Keratinocyte (primary cell): ENCODE measurements around the gene UBLCP1. TPM values are rescaled to one million over a fixed set of nuclear protein-coding genes. Genes with fewer than 3 reads are reported as not detected.
A peak's percentile ranks its signal among the peaks of the same experiment; 100 is the strongest.

Experiments
- DNase-seq: peaks from one replicate; pipeline ENCODE4 v3.0.0-alpha.2; 2011; ENCODE audit warnings: low read depth, missing footprints, low spot score
- FAIRE-seq: peaks from 2 replicates; lab custom pipeline; 2011; peaks lifted over from hg19 to GRCh38; lab: Jason Lieb, UNC
- H2AFZ ChIP-seq: 2 replicates; pipeline ENCODE4 v1.6.0; 2012; ENCODE audit warnings: low read length, control low read depth, inconsistent platforms; ENCODE audit not compliant: control insufficient read depth
- H3K27ac ChIP-seq: 2 replicates; pipeline ENCODE4 v1.5.1; 2011; ENCODE audit warnings: low read length; ENCODE audit not compliant: control insufficient read depth, insufficient read depth
- H3K27me3 ChIP-seq: 3 replicates; pipeline ENCODE4 v1.6.0; 2011; ENCODE audit warnings: low read length; ENCODE audit not compliant: control insufficient read depth, insufficient read depth; ENCODE audit errors: extremely low read depth
- H3K36me3 ChIP-seq, 2 experiments: 2 replicates in 1 of 2; 3 replicates in 1 of 2; pipeline ENCODE4 v1.5.1; 2011; ENCODE audit warnings: low read length in 2 of 2, mild to moderate bottlenecking in 1 of 2; ENCODE audit not compliant: control insufficient read depth in 2 of 2, insufficient read depth in 2 of 2; ENCODE audit errors: extremely low read depth in 1 of 2
- H3K4me1 ChIP-seq: 3 replicates; pipeline ENCODE4 v1.5.1; 2011; ENCODE audit warnings: low read length; ENCODE audit not compliant: control insufficient read depth, insufficient read depth; ENCODE audit errors: extremely low read depth
- H3K4me2 ChIP-seq: 3 replicates; pipeline ENCODE4 v1.6.0; 2011; ENCODE audit warnings: low read depth, low read length; ENCODE audit not compliant: control insufficient read depth, insufficient read depth; ENCODE audit errors: extremely low read depth
- H3K4me3 ChIP-seq, 3 experiments: fragments of 200-600 bp in 1 of 3; sonication (generic) in 1 of 3; 2 replicates in 2 of 3; 3 replicates in 1 of 3; pipeline ENCODE4 v1.5.1; 2011 to 2016; ENCODE audit warnings: low read length in 3 of 3, mild to moderate bottlenecking in 3 of 3, control low read depth in 2 of 3, inconsistent platforms in 1 of 3, low read depth in 1 of 3, mixed read lengths in 1 of 3, mixed run types in 1 of 3, moderate library complexity in 1 of 3; ENCODE audit not compliant: control insufficient read depth in 2 of 3, insufficient read depth in 2 of 3; ENCODE audit errors: extremely low read depth in 1 of 3
- H3K79me2 ChIP-seq: 2 replicates; pipeline ENCODE4 v1.6.0; 2012; ENCODE audit warnings: low read length; ENCODE audit not compliant: control insufficient read depth, insufficient read depth
- H3K9ac ChIP-seq: 3 replicates; pipeline ENCODE4 v1.6.0; 2011; ENCODE audit warnings: low read length; ENCODE audit not compliant: control insufficient read depth, insufficient read depth; ENCODE audit errors: extremely low read depth
- H3K9me1 ChIP-seq: 3 replicates; pipeline ENCODE4 v1.6.0; 2011; ENCODE audit warnings: low read length; ENCODE audit not compliant: control insufficient read depth, insufficient read depth; ENCODE audit errors: extremely low read depth
- H3K9me3 ChIP-seq: 2 replicates; pipeline ENCODE4 v1.5.1; 2012; ENCODE audit warnings: low read depth, low read length; ENCODE audit not compliant: control insufficient read depth
- H4K20me1 ChIP-seq: 3 replicates; pipeline ENCODE4 v1.6.0; 2011; ENCODE audit warnings: low read length; ENCODE audit not compliant: control insufficient read depth, insufficient read depth; ENCODE audit errors: extremely low read depth
- EZH2 ChIP-seq: IDR thresholded peaks from one replicate; pipeline ENCODE4 v1.6.1; 2012; ENCODE audit warnings: inconsistent platforms, mild to moderate bottlenecking, low read length, moderate library complexity
- dilution Hi-C: fragments of 300-500 bp; cut with MboI; formaldehyde crosslinking; loops from one replicate; pipeline ENCODE4 v1.7.0; 2020; ENCODE audit warnings: low sequenced_read_pairs; ENCODE audit not compliant: extremely low pct_ligation_motif_present
- polyA plus RNA-seq, 5 experiments: library from polyadenylated mRNA; depleted of rRNA in 3 of 5; stranded (reverse) in 3 of 5; stranded (forward) in 1 of 5; unstranded in 1 of 5; fragments of >200 nt; gene quantifications; 1 replicate in 1 of 5; 2 replicates in 3 of 5; 3 replicates in 1 of 5; pipeline versions ENCODE4 v1.2.1 to v1.2.3, GENCODE V29; 2011 to 2012; ENCODE audit warnings: missing spikeins in 2 of 5, low read depth in 1 of 5, low replicate concordance in 1 of 5
- TF ChIP-seq, protein P1 (sequence below), 3 experiments: IDR thresholded peaks in 1 of 3; conservative IDR thresholded peaks in 1 of 3; optimal IDR thresholded peaks in 1 of 3; 2 replicates in 2 of 3; 3 replicates in 1 of 3; pipeline versions ENCODE3 to v1.5.1; 2011; ENCODE audit warnings: low read length in 3 of 3, mild to moderate bottlenecking in 3 of 3, moderate library complexity in 2 of 3, control low read depth in 1 of 3, inconsistent platforms in 1 of 3; ENCODE audit not compliant: insufficient read depth in 2 of 3; ENCODE audit errors: extremely low read depth in 1 of 3

Gene UBLCP1
- polyA plus RNA-seq, 1 donor (not counting 4 experiments of a cell fraction or from before 2014, with no cell fraction given) = 42.5 TPM

DNA sequence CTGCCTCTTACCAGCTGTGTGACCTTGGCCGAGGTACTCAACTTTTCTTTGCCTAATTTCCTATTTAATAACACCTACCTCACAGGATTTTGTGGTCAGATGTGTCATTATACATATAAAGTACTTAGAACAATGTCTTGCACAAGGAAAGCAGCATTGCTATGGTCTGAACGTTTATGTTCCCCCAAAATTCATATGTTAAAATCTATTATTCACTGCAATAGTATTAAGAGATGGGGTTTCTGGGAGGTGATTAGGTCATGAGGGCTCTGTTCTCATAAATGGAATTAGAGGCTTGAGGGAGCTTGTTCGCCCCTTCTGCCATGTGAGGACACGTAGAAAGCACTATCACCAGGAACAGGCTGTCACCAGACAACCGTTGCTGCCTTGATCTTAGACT lies 42.9 kb upstream of the UBLCP1 start:
- DNase-seq (peak; percentile 32), FAIRE-seq (no peak)
- H2AFZ ChIP-seq = no peak overlapping the region
- no peak overlapping the region for H3K27ac ChIP-seq
- H3K9ac ChIP-seq = no peak overlapping the region
- peaks cover 31% of the 10 kb centered on the region for H3K4me1 ChIP-seq
- H3K36me3 ChIP-seq = no peaks in the 10 kb centered on the region
- H3K4me3 ChIP-seq = no peak overlapping the region
- H3K9me1 ChIP-seq = no peaks in the 10 kb centered on the region
- no peaks in the 10 kb centered on the region for H4K20me1 ChIP-seq
- dilution Hi-C loops = no loop called here
- H3K27me3 ChIP-seq = no peaks in the 10 kb centered on the region
- TF ChIP-seq, protein P1, sequence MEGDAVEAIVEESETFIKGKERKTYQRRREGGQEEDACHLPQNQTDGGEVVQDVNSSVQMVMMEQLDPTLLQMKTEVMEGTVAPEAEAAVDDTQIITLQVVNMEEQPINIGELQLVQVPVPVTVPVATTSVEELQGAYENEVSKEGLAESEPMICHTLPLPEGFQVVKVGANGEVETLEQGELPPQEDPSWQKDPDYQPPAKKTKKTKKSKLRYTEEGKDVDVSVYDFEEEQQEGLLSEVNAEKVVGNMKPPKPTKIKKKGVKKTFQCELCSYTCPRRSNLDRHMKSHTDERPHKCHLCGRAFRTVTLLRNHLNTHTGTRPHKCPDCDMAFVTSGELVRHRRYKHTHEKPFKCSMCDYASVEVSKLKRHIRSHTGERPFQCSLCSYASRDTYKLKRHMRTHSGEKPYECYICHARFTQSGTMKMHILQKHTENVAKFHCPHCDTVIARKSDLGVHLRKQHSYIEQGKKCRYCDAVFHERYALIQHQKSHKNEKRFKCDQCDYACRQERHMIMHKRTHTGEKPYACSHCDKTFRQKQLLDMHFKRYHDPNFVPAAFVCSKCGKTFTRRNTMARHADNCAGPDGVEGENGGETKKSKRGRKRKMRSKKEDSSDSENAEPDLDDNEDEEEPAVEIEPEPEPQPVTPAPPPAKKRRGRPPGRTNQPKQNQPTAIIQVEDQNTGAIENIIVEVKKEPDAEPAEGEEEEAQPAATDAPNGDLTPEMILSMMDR (optimal IDR thresholded peaks at IDR 0.05 in 1 of 3, IDR thresholded peaks at IDR 0.05 in 1 of 3, conservative IDR thresholded peaks at IDR 0.05 in 1 of 3; ENCODE audit: extremely low read depth in 1 of 3, insufficient read depth in 2 of 3, low read length in 3 of 3) = no peak
- no peak for TF ChIP-seq EZH2
- H3K9me3 ChIP-seq = no peaks in the 10 kb centered on the region
- no peak overlapping the region for H3K4me2 ChIP-seq
- H3K79me2 ChIP-seq = no peaks in the 10 kb centered on the region

DNA sequence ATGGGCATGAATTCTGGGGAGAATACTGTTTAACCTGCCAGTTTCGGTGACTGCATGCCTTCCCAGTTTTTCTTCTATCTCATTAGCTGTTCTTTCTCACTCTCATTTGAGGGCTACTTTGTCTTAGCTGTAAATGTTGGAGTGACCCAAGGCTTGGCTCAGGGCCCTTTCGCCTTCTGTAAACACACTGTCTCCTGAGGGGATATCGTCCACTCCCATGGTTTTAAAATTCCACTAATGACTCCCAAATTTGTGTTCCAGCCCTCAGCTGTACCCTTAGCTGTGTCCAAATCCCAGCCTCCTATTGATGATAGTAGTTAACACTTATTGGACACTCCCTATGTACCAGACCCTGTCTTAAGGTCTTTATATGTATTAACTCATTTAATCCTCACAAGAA lies 39.6 kb upstream of the UBLCP1 start:
- H3K27ac ChIP-seq = no peak overlapping the region
- TF ChIP-seq, protein P1 (optimal IDR thresholded peaks at IDR 0.05 in 1 of 3, IDR thresholded peaks at IDR 0.05 in 1 of 3, conservative IDR thresholded peaks at IDR 0.05 in 1 of 3; ENCODE audit: extremely low read depth in 1 of 3, insufficient read depth in 2 of 3, low read length in 3 of 3) = no peak
- no peak for TF ChIP-seq EZH2
- no peaks in the 10 kb centered on the region for H3K79me2 ChIP-seq
- H3K9ac ChIP-seq = no peak overlapping the region
- DNase-seq = no peak
- no peak overlapping the region for H2AFZ ChIP-seq
- H3K4me3 ChIP-seq = no peak overlapping the region
- H3K36me3 ChIP-seq = no peaks in the 10 kb centered on the region
- no peak overlapping the region for H3K4me2 ChIP-seq
- no peaks in the 10 kb centered on the region for H4K20me1 ChIP-seq
- dilution Hi-C loops = no loop called here
- no peaks in the 10 kb centered on the region for H3K27me3 ChIP-seq
- no peaks in the 10 kb centered on the region for H3K9me3 ChIP-seq
- FAIRE-seq = no peak
- H3K9me1 ChIP-seq = no peaks in the 10 kb centered on the region
- H3K4me1 ChIP-seq = peaks cover 36% of the 10 kb centered on the region
